HG03469 (cell line): Measurements from ENCODE around the gene CYB561.

ENCODE experiments used
- ATAC-seq: cut with Tn5 transposase; IDR thresholded peaks from one replicate; pipeline ENCODE4 v1.9.1; 2021; ENCODE audit warnings: mild to moderate bottlenecking, moderate library complexity, moderate number of reproducible peaks; ENCODE audit not compliant: unreplicated experiment

CYB561 gene

DNA sequence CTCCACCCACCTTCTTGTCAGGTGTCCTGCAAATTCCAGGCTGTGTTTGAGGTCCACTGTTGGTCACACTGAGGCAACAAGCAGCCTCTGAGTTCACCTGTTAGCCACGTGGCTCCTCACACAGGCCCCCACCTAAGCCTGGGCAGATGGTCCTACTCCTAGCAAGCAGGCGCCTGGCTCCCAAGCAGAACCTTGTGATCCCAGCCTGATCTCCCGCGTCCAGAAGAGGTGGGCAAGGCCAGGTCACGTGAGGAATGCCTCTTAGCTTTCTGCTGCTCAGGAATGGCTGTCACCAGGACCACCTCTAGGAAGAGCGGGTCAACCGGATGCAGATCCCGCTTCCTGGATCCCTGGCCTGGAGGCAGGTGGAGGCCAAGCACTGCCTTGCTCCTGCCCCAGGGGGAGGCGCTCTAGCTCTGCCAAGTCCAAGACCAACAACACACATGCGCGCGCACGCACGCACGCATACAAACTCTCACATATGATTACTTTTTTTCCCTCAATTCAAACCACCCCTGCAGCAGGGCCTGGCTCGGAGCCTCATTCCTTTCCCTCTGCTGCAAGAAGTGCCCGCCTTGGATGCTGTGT, 9.5 kb downstream of the CYB561 start:
- no peak for ATAC-seq

DNA sequence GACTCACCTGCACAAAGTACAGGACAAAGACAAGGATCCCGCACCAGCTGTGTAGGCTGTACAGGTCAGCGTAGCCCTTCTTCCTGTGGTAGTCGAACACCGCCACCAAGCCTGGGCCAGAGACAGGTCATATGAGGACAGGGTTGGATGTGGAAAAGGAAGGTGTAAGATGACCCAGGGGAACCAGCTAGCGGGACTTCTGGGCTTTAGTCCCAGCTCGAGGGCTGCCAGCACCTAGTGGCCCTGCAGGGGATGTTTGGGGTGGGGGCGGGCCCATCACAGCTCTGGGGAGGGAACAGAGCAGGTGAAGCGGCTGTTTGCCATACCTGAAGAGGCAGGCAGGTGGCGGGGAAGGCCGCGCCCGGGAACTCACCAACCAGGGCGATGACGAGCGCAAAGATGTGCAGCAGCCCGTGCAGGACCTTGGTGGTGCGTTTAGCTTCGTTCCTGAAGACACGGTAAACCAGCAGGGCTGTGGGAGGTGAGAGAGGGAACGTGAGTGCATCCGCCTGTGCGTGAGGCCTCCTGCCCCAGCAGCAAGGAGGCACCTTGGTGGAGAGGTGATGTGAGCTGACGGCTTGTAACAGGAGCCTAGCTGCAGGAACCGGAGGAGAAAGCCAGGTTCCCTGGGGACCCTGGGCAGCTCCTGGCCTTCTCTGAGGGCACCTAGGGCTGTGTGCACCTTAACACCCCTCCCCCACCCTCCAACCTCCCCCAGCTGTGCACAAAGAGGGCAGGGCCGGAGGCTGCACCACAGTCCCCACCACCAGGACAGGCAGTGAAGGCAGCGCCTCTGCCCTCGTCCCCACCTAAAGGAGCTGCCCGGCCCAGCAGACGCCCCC, 10.2 kb downstream of the CYB561 start:
- no peak for ATAC-seq

DNA sequence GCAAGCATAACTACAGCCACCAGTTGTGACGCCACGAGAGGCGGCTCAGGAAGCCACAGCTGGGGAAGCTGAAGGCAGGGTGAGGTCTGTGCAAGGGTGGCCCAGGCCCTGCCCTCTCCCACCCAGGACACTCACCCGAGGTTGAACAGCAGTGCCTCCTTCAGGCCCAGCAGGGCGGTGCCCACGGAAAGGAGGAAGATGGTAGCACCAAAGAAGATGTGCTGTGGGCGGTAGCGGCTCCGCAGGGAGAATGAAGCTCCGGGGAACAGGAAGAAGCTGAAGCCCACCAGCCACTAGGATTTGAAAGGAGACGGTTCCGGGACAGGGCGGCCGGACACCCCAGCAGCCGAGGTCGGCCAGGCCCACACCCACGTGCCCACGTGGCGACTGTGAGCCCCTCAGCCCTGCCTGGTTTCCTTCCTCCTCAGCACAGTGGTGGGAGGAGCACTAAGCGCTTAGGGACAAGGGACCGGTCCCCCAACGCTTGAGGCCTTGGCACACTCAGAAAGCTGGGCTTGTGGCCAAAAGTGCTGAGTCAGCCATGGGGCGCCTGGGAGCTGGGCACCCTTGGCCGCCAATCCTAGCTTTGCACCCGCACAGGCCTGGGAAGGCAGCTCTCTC, 11.0 kb downstream of the CYB561 start:
- no peak for ATAC-seq

DNA sequence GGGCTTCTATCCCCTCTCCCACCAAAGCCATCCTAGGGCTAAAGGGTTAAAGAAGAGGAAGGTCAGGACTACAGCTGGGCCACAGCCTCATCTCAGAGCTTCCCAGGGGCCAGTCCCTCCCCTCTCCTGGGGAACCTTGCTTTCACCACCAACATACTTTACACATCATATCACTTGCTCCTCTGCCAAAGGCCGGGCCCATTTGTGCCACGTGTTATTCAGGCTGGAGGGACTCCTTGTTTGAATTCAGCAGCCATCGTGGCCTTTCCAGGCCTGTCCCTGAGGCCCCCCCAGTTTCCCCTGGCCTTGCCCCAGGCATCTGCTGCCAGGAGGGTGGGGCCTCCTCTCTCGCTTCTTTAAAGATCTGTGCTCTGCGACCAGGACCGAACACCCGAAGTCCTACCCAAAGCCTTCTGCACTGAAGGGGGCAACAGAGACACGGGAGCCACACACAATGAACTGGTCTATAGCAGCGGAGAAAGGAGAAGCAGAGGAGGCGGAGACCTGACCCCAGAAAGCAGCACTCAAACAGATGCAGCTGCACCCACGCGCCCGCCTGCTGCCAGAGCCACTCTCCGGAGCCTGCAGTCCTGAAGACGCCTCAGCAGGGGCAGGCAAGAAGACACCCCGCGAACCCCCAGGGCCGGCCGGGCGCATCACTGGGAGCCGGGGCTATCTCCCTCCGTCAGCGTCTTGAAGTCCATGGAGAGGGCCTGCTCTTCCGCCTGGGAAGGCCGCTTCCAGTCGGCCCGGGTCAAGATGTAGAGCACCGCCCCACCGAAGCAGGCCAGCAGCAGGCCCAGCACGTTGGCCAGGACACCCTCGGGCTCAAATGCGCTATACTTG, 12.1 kb downstream of the CYB561 start:
- ATAC-seq = no peak

DNA sequence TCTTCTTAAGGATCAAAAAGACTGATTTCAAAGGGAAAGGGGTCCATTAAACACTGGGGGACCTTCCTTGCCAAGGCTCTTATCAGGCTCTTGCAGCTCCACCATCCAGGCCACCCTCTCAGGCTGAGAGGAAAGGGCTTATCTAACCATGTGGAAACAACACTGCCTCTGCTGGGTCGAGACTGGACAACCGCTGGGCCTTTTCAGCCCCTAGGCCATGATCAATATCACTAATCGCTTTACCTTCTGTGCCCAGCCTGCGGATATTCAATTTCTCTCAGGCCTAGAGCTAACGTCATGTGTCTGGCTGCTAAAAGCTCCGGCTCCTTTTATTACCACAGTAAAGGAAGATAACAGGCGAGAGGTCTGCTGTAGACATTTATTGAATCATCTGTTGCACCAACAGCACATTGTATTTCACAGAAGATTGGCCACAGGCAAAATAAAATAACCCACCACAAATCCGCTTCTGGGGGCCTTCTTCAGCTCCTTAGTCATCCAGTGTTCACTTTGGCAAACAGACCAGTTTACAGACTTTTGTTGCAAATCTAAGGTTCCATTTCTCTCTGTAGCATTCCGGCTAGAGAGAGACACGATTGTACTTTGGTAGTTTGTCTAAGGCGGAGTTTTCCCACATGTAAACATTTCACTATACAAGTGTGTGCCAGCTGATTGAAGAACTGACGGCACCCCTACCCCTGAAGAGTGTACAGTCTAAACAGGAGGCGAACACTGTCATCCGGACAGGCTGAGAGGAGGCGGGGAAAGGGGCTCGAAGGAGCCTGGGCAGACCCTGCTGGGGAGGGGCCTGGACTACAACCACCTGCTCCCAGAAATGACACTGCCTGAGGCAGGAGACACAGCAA, 13.9 kb downstream of the CYB561 start:
- no peak for ATAC-seq

DNA sequence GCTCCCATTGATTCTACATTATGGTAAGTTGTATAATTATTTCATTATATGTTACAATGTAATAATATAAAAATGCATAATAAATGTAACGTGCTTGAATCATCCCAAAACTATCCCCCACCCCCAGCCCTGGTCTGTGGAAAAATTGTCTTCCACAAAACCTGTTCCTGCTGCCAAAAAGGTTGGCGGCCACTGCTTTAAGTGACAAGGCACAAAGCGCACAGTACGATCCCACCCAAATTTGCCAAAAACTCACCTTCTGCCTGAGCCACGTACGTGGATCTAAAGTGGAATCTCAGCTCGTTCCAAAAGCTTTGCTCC, 14.5 kb downstream of the CYB561 start:
- ATAC-seq = no peak

DNA sequence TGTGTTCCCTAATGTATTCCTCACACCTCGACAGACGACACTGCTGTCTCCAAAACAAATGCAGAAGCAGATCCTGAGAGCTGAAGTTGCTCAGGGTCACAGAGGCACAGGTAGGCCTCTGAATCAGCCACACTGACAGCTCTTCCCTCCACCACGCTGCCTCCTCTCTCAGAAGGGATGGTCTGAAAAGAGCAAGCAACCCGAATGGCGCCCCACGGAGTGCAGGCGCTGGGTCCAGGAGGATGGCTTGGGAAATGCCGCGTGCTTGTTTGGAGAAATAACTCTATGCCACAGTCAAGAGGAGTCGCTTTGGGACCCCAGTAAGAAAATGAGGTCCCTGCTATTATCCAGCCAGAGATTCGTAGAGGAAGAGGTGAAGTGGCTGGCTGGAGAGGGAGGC, 15.9 kb downstream of the CYB561 start:
- no peak for ATAC-seq

DNA sequence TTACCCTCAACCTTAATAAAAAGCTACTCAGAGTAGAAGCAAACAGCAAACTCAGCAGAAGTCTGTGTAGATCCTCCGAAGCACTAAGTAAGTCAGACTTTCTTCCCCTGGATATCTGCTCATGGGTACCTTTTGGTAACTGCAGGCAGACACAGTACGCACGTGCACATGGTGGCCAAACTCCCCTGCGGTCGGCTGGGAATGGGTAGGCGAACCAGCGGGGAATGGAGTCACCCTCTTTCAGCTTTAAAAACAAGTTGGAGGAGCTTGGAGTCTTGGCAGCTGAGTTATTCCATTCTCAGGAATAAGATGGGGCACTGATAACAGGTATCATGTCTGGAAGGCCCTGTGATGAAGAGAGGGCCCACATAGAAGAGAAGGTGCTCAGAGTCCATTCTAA, 16.3 kb downstream of the CYB561 start:
- no peak for ATAC-seq

DNA sequence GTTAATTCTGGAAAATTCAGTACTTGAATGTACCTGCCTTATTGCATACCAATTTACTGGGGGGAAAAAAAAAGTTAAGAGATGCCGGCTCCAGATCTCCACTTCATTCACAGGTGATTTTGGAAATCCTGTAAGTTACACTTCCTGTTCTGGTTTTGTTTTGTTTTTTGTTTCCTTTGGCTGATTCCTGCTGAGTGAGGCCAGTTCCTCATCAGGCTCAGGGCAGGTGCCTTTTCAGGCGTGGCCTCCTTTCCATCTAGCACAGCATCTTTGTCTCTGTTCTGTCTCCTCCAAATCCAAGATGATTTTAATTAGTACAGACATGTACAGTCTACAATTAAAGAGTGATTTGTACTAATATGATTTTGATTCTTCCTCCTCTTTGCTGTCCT, 19.2 kb downstream of the CYB561 start:
- ATAC-seq = no peak

DNA sequence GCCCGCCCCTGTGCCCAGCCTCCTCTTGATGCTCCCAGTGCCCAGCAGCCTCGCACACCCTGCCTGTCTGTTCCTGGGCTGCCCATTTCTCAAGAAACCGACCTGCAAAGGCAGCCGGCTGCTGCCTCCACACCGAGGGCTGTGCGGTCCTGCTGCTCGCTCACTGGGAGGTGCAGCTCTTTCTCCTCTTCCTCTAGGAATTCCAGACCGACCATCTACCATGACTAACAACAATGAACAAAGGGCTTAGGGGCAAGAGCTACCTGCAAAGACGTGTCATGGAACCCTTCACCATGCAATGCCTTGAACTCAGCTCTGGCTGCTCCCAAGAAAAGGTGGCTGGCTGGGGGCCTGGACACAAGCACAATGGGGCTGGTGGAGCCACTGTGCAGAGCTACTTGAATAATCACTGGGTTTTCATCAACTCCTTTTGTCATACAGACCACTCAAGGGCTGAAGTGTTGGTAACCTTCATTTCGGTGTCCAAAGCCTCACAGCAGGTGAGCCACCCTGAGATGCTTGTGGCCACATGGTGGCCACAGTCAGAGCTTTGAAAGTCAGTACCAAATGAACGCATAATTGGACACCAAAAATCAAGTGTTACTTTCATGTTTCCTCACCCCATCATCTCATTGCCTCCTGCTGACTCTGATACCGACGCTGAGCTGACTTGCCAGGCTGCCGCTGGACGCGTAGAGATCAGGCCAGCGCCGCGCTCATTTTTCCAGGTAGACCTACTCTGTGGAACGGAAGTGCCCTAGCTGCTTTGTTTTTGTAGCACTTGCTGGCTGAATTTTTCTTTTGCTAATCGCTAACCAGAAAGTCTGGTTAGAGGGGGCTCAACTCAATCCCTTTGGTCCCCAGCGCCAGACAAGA, 19.8 kb downstream of the CYB561 start:
- ATAC-seq = no peak

DNA sequence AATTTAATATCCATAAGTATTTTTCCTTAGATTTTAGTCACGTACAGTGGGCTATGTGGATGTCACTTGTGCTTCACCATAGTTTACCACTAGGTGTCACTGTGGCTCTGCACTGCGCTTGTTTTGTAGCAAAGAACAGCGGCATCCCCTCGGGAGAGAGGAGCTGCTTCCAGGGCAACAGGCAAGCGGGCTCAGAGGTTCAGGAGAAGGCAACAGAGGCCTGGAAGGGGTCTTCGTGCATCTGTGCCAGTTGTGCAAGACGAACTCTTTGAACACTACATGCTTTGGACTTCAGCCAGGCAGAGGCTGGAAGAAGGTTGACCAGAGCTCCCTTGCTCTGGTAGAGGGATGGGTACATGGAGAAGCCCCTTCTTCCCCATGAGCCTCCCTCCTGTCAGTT, 20.6 kb downstream of the CYB561 start:
- ATAC-seq = no peak

DNA sequence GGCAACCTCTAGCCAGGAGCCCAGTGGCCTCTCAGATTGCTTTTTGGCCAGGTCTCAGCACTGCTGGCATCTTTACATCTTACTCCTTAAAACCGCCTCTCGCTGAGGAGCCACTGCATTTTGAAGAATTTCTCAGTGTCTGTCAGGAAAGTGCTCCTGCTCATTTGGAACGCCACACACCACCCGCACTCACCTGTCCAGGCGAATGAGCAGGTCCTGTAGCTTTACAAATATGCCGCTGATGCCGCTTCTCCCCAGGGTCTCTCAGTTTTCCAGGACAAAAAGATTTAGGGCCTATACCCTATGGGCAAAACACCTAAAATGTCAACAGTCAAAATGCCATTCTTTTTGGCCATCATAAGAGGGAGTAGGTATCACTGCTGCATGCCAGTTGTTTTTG, 22.1 kb downstream of the CYB561 start:
- no peak for ATAC-seq

DNA sequence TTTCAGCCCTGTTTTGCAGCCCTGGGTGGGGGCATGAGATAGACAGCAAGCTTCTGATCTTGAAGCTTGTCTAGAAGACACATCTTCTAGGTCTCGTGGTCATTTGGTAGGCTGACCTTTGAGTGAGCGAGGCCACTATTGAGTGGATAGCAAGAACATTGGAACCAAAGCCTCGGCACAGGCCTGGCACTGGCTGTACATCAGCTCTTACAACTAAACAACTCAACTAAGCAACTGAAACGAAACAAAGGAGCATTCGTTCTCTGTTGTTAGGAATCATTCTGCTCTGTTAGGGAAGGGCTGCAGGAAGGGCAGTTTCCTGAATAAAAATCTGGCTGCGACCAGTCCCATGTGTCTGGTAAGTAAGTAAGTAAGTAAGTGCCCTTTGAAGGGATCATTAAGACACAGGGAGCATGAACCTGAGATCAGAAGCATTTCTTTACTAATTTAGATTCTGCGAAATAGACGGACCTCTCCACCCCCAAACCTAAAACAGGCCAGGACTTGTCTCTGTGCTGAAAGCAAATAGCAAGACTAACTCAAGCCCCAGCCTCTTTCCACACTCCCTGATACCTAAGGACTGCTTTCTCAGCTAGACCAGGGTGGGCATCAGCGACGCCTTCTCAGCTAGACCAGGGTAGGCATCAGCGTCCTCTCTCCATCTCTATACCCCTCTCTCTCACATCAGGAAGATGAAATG, 22.7 kb downstream of the CYB561 start:
- ATAC-seq = no peak

DNA sequence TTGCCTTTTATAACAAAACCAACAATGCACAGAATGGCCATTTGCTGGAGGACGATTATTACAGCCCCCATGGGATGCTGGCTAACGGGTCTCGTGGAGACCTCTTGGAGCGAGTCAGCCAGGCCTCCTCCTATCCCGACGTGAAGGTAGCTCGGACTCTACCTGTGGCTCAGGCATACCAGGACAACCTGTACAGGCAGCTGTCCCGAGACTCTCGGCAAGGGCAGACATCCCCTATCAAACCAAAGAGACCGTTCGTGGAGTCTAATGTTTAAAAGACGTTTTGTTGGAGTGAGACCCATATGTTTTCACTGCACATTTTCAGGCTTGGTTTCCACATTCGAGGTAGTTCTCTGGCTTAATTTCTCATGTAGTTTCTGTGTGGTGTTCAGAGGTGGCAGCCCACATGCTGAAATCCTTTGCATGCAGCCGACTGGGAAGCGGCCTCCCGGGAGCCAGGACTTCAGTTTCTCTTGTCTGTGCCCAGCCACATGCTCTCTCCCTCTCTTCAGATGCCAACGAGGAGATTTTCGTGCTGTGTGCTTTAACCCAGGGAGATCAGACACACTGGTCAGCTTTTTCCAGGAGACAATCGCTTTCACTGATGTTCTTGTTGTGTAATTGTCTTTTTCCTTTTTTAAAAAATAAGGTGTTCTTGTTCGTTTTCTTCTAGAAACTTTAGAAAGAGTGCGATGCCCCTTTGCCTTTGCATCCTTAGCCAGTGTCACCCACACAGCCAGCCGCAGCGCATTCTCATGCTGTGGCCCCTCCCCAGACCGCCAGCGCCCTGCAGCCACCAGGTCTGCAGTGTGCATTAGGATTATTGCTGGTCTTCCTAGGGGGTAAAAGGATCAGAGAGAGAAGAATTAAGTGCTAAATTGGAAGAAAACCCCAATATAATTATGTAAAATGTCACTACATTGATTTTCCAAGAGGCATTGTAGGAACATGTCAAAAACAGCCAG, 24.1 kb downstream of the CYB561 start:
- ATAC-seq = no peak

DNA sequence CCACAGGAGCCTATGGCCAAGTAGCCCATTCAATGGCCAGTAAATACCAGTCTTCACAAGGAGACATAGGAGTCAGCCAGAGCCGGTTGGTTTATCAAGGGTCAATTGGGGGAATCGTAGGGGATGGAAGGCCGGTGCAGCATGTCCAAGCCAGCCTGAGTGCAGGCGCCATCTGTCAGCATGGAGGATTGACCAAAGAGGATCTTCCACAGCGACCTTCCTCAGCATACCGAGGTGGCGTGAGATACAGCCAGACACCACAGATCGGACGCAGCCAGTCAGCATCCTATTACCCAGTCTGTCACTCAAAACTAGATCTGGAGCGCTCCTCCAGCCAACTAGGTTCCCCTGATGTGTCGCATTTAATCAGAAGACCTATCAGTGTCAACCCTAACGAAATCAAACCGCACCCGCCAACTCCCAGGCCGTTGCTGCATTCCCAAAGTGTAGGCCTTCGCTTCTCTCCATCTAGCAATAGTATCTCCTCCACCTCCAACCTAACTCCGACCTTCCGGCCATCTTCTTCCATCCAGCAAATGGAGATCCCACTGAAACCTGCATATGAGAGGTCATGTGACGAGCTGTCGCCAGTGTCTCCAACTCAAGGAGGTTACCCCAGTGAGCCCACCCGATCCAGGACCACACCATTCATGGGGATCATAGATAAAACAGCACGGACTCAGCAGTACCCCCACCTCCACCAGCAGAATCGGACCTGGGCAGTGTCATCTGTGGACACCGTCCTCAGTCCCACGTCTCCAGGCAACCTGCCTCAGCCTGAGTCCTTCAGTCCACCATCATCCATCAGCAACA, 25.0 kb downstream of the CYB561 start:
- no peak for ATAC-seq

DNA sequence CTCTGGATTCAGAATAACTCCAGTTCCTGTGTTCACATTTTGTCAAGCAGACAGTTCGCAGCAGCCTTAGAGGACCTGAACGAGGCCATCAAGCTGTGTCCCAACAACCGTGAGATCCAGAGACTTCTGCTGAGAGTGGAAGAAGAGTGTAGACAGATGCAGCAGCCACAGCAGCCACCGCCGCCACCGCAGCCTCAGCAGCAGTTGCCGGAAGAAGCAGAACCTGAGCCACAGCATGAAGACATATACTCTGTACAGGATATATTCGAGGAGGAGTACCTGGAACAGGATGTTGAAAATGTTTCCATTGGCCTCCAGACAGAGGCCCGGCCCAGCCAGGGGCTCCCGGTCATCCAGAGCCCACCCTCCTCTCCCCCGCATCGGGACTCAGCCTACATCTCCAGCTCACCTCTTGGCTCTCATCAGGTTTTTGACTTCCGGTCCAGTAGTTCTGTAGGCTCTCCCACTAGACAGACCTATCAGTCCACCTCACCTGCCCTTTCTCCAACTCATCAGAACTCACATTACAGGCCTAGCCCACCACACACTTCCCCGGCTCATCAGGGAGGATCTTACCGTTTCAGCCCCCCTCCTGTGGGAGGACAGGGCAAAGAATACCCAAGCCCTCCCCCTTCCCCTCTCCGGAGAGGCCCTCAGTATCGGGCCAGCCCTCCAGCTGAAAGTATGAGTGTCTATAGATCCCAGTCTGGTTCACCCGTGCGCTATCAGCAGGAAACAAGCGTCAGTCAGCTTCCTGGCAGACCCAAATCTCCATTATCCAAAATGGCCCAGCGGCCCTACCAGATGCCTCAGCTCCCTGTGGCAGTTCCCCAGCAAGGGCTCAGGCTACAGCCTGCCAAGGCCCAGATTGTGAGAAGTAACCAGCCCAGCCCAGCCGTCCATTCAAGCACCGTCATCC, 25.9 kb downstream of the CYB561 start:
- ATAC-seq = no peak
